Parathyroid adenoma (tissue), 2 donors: Measurements from ENCODE around the gene MARCO.

Experiments used
- H2AFZ ChIP-seq: fragments of 300-600 bp; sonication (generic); one replicate; pipeline ENCODE4 v1.7.0; 2017; ENCODE audit warnings: antibody characterized with exemption, mild to moderate bottlenecking
- H3K27ac ChIP-seq: fragments of 300-600 bp; sonication (generic); one replicate; pipeline ENCODE4 v1.7.0; 2017
- H3K27me3 ChIP-seq: fragments of 300-600 bp; sonication (generic); one replicate; pipeline ENCODE4 v1.7.0; 2017; ENCODE audit warnings: low read length; ENCODE audit not compliant: control insufficient read depth, insufficient read depth
- H3K36me3 ChIP-seq: fragments of 300-600 bp; sonication (generic); one replicate; pipeline ENCODE4 v1.7.0; 2017; ENCODE audit warnings: low read length; ENCODE audit not compliant: control insufficient read depth, insufficient read depth
- H3K4me1 ChIP-seq: fragments of 300-600 bp; sonication (generic); one replicate; pipeline ENCODE4 v1.7.0; 2017; ENCODE audit warnings: control low read depth
- H3K4me2 ChIP-seq: fragments of 300-600 bp; sonication (generic); one replicate; pipeline ENCODE4 v1.7.0; 2017; ENCODE audit warnings: low read length
- H3K4me3 ChIP-seq: fragments of 300-600 bp; sonication (generic); one replicate; pipeline ENCODE4 v1.7.0; 2017; ENCODE audit warnings: low read depth, low read length
- H3K79me2 ChIP-seq: fragments of 300-600 bp; sonication (generic); one replicate; pipeline ENCODE4 v1.7.0; 2017; ENCODE audit warnings: control low read depth
- H3K9ac ChIP-seq: fragments of 300-600 bp; sonication (generic); one replicate; pipeline ENCODE4 v1.7.0; 2017; ENCODE audit warnings: mild to moderate bottlenecking
- H3K9me3 ChIP-seq: fragments of 300-600 bp; sonication (generic); one replicate; pipeline ENCODE4 v1.7.0; 2017; ENCODE audit warnings: low read length; ENCODE audit not compliant: control insufficient read depth
- TF ChIP-seq, protein P1 (sequence below): fragments of 300-600 bp; sonication (generic); IDR thresholded peaks from one replicate; pipeline ENCODE4 v1.7.0; 2017; ENCODE audit warnings: antibody characterized with exemption, mild to moderate bottlenecking
- donor health status: primary hyperparathyroidism.

MARCO gene

DNA sequence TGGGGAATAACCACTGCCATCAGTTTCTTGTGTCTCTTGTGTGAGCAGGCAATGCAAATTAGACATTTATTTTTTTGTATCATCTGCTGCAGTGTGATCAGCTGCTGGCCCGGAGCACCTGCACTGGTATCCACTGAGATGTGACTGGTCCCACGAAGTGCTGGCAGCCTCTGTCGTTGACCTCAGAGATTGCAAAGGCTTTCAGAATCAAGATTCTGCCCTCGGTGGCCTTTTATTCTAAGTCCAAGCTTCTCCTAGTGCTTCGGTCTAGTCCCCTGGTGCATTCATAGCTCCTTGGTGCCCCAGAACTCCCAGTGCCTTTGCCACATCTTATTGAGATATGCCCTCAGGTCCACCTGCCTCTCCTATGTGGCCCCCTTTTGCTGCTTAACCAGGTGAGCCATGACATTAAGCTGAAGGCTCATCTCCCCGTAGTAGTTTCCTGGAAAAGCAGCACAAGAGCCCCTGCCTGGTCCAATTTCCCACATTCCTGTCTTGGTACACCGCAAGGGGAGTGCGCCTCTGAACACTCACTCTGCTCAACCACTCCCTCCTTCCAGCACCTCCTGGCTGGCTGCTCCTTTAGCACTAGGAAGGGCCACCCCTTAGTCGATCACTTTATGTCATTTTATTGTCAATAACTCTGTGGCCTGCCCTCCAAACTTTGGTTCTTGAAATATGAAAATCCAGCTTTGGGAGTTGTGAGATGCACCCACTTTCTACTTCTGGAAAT is 27.1 kb upstream of the MARCO start:
- Histone ChIP-seq H3K79me2 (no peaks in the 10 kb centered on the region), H3K27me3 (no peaks in the 10 kb centered on the region), H3K27ac (no peak overlapping the region), H3K36me3 (no peaks in the 10 kb centered on the region), H3K9me3 (no peaks in the 10 kb centered on the region), H3K4me1 (no peaks in the 10 kb centered on the region), H3K4me3 (no peak overlapping the region), H3K9ac (no peak overlapping the region), H3K4me2 (no peak overlapping the region), H2AFZ (no peak overlapping the region)
- TF ChIP-seq, protein P1, sequence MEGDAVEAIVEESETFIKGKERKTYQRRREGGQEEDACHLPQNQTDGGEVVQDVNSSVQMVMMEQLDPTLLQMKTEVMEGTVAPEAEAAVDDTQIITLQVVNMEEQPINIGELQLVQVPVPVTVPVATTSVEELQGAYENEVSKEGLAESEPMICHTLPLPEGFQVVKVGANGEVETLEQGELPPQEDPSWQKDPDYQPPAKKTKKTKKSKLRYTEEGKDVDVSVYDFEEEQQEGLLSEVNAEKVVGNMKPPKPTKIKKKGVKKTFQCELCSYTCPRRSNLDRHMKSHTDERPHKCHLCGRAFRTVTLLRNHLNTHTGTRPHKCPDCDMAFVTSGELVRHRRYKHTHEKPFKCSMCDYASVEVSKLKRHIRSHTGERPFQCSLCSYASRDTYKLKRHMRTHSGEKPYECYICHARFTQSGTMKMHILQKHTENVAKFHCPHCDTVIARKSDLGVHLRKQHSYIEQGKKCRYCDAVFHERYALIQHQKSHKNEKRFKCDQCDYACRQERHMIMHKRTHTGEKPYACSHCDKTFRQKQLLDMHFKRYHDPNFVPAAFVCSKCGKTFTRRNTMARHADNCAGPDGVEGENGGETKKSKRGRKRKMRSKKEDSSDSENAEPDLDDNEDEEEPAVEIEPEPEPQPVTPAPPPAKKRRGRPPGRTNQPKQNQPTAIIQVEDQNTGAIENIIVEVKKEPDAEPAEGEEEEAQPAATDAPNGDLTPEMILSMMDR, result no peak

DNA sequence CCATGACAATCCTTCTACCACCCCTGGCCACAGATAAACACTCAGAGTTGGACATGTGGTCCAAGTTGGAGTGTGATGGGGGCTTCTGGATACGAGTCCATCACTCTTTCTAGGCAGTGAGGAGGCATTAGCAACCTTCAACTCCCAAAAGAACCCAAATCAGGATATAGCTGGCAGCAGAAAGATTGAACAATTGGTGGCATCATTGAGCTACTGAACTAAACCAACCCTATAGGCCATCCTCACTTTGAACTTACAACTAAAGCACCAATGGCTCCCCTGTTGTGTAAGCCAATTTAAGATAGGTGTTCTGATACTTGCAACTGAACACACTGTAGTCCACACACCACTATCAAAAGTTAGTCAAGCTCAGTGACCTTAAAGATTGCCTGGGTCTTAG is 24.0 kb upstream of the MARCO start:
- Histone ChIP-seq H3K27me3 (no peaks in the 10 kb centered on the region), H3K9me3 (no peaks in the 10 kb centered on the region), H3K4me2 (no peak overlapping the region), H3K4me3 (no peak overlapping the region), H2AFZ (no peak overlapping the region), H3K9ac (no peak overlapping the region), H3K36me3 (no peaks in the 10 kb centered on the region), H3K4me1 (no peaks in the 10 kb centered on the region), H3K27ac (no peak overlapping the region), H3K79me2 (no peaks in the 10 kb centered on the region)
- TF ChIP-seq, protein P1, result no peak

DNA sequence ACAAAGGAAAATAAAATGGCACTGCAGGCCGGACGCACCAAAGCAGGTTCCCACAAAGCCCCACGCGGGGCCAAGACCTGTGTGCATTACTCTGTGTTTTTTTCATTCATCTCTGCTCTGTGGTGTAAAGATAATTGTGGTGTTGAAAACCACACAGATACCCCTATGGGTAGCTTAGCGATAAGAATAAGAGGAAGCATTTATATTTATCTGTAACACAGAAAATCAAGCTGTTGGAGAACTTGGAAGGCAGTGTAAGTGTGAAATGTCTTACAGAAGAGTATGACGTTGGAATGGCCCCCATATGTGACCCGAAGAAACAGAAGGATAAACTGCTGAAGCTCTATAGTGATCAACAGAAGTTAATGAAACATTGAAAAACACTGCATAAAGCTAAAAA is 20.3 kb upstream of the MARCO start:
- H3K4me1 ChIP-seq, result no peaks in the 10 kb centered on the region
- H3K27me3 ChIP-seq, result no peaks in the 10 kb centered on the region
- no peaks in the 10 kb centered on the region for H3K79me2 ChIP-seq
- H3K4me2 ChIP-seq, result no peak overlapping the region
- H3K4me3 ChIP-seq, result no peak overlapping the region
- H2AFZ ChIP-seq, result no peak overlapping the region
- no peaks in the 10 kb centered on the region for H3K36me3 ChIP-seq
- TF ChIP-seq, protein P1, result no peak
- H3K9ac ChIP-seq, result no peak overlapping the region
- no peaks in the 10 kb centered on the region for H3K9me3 ChIP-seq
- H3K27ac ChIP-seq, result no peak overlapping the region

DNA sequence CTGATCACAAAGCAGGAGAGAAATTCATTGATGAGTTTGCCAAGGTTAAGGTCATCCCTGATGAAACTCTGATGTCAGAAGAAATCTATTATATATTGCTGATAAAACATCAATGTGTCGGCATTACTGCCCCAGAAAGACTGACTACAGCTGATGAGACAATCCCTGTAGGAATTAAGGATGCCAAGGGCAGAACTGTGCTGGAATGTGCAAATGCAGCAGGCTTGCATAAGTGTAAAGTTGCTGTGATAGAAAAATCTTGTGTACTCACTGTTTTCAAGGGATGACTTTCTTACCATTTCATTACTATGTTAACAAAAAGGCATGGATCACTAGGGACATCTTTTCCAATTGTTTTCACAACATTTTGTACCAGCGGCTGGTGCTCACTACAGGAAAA is 19.7 kb upstream of the MARCO start:
- H3K79me2 ChIP-seq, result no peaks in the 10 kb centered on the region

More for the DNA sequence above, 19.7 kb upstream of the MARCO start:
- Histone ChIP-seq H3K27ac (no peak overlapping the region), H3K9me3 (no peaks in the 10 kb centered on the region), H3K9ac (no peak overlapping the region), H2AFZ (no peak overlapping the region), H3K4me2 (no peak overlapping the region), H3K27me3 (no peaks in the 10 kb centered on the region), H3K4me1 (no peaks in the 10 kb centered on the region), H3K36me3 (no peaks in the 10 kb centered on the region), H3K4me3 (no peak overlapping the region)
- TF ChIP-seq, protein P1, result no peak
